NCI-H69 (cell line): ENCODE results near the gene IL1RAPL1.
"Not testable (repeated sequence)": the region's sequence is repeated elsewhere in the genome, so short reads cannot be mapped to it uniquely, and the experiment has no call there.

Experiments
- DNase-seq: peaks from one replicate; lab custom pipeline; 2025; lab: John Stamatoyannopoulos, UW

IL1RAPL1 gene

DNA sequence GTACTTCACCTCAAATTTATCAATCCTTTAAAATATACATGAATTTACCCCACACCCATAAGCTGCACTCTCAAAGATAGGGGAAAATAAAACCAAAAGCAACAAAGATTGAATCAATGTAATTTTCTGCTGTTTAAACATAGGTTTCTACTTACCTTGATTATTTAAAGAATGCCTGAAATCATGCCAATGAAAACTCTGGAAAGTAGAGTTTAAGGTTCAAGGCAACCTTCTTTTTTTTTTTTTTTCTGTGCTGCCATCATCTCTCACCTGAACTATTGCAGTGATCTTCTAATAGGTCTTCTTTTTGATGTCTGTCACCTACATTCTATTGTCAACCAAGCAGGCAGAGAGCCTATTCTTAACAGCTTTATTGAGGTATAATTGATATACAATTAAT lies 682.1 kb downstream of the IL1RAPL1 start:
- DNase-seq, result no peak

DNA sequence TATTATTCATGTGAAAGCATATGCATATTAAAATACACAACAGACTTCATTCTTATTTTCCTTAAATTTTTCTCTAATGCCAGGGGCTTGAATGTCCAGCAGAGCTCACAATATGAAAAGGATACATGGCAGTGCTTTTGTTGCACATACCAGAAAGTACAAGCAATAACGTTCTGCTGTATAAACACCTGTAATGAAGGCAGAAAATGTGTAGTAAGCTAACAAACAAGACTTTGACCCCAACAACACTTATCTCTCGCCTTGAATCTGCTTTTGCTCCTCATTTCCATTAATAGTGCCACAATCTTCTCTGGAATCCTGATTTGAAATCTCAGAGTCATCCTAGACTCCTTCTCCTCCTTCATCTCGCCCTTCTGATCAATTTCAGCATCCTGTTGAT lies 687.3 kb downstream of the IL1RAPL1 start:
- DNase-seq, result no peak

DNA sequence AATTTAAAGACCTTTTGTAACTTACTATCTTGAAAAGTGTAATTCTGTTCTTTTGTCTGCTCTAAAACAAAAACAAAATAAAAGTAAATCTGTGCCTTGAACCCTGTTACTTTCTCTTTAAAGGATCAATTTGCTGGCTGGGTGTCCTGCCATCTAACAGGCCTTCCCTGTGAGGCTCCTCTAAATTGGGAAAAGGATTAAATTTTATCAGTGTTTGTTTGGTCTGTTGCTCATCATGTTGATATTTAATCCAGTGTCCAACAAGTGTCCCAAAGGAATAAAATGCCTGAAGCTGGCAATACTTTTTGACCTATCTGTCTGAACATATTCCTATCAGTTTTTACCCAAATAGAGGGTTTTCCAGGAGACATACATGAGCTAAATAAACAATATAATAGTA lies 688.7 kb downstream of the IL1RAPL1 start:
- DNase-seq, result no peak

DNA sequence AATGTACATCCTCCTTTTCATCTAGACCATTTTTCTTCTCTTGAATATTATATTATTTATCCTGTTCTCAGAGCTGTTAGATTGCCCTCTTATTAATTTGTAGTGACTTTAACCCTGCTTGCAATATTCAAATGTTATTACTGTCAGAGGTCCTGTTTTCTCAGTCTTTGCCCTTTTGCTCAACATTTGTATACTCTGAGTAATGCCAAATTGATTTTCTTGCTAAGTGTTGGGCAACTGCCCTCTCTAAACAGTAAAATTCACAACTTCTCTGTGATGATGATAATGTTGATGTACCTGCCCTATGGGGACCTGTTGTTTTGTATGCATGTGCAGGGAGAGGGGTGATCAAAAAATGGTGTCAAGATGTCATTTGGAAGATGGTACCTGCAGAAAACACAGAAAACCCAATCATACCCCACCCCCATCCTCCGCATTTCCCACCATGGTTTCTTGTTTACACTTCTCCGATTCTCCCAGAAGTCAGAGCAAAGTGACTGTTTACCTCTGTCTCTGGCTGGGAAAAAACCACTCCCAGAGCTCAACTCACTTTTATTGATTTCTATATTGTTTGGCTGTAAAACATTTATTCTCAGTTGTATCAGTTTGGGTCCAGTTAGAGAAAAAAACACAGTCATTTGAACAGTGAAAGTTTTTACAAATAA lies 694.0 kb downstream of the IL1RAPL1 start:
- no peak for DNase-seq

DNA sequence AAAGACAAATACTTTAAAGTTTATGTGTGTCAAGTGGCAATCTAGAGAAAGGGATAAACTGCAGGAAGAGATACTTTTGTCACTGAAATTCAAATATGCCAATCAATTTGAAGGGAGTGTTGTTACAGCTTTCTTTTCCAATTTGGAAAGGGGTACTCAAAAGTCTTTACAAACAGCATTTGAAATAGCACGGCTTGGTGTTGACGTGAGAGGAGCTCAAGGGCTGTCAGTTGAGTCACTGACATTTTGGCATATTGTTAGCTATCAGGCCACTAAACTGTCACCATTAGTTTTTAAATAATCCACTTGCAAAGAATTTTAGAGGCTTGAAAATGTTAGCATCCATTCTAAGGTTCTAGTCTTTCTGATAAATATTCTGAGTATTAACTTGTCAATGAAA lies 698.4 kb downstream of the IL1RAPL1 start:
- no peak for DNase-seq

DNA sequence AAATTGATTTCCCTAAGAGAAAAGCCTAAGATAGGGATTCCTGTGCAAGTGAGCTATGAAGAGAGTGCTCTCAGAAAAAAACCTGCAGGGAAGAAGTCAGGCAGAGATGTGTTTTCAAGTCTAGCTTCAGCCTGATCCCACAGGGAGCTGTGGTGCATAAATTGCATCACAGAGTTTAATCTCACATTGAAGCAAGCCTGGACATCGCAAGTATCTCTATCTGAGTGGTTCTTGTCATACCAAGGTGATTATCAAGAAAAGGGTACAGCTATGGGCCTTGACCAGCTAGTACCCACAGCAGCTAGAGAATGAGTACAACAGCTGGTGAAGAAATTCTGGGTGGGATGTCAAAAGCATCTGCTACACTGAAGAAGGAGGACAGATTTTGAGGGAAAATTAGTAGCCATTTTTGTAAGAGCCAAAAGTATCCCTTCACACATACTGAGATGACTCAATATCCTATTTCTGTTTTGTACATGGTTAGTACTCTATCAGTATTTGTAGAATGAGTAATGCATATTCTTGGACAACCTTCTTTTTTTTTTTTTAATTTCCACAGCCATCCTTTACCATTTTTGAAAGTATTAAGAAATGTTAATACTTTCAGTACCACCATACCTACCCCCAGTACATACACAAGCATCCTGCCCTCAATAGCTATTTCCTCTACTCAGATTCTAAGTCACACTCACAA lies 708.9 kb downstream of the IL1RAPL1 start:
- DNase-seq, result no peak

DNA sequence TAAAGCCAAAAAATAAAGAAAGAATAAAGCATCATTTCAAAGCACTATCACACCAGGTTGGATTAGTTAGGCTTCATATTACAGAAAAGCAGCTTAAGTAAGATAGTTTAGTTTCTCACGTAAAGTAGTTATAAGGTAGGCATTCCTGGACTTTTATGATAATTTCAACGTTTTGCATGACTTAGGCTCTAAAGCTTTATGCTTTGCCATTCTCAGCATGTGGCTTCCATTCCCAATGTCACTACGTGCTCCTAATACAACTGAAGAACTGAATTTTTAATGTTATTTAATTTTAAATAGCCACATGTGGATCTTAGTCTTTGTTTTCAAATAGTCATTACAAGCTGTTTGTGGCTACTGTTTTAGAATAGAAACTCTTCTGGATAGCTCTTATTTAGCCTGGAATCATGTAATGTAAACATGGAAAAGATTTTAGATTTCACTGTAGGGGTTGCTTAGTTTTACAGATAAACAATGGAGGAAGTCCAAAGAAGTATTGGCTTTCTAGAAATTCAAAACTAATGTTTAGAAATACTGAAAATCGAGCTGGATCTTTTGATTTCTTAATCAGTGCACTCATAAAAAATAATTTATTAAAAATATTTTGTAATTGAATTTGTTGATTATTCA lies 710.0 kb downstream of the IL1RAPL1 start:
- no peak for DNase-seq

DNA sequence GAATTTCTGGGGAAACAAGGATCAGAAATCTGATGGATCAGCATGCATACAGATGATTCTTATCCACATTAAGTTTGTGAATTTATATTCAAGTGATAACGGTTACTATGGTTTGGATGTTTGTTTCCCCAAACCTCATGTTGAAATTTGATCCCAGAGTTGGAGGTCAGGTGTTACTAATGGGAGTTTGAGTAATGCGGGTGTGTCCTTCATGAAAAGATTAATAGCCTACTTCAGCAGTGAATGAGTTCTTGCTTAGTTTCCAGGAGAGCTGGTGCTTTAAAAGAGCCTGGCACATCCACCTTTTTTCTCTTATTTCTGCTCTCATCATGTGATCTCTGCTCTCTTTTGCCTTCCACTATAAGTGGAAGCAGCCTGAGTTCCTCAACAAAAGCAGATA lies 712.4 kb downstream of the IL1RAPL1 start:
- DNase-seq, result no peak

DNA sequence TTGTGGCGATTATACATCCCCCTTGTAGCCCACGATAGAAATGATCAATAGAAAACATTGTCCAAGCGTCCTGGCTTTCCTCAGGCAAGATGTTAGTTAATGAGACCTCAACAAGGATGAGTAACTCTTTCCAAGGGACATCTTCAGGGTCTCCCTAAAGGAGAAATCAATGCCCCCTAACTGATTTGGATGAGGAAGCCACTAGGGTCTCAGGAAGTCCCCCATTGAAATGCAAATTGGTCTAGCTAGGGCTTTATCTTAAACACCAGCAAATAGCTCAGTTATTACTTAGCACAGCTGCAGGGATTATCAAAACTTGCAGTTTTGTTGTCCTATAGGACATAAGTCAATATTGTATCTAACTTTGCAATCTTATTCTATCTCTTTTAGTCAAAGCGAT lies 721.5 kb downstream of the IL1RAPL1 start:
- no peak for DNase-seq

DNA sequence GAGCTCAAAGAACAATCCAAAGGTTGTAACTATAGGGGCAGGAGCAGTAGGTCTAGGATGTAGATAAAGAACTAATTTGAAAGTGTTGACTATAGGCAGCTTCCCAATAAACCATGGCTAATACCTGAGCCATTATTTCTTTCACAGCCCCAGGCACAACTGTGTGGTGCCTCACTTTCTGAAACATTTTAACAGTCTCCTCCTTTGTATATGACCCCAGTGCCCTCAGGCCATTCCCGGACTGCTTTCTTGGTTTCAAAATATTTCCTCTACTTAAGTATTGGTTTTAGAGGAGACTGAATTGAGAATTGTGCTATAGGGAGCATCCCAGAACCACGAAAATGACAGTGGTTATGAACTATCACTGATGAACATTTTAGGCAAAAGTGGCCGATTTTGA lies 728.7 kb downstream of the IL1RAPL1 start:
- no peak for DNase-seq

DNA sequence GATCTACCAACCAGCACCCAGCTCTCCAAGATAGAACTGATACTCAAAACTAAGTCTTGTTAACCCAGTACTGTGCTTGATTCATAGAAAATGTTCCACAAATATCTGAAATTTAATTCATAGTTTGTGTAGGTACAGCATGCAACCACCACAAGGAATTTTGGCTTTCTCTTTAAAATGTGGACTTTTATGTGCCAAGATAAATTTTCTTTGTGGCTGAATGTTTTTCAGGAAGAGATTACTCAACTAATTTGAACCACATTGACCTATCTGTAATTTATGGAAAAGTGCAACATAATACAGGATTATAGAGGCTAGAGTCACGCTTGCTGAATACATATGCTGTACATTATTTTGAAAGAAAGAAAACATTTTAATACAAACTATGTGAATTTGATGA lies 730.8 kb downstream of the IL1RAPL1 start:
- no peak for DNase-seq

DNA sequence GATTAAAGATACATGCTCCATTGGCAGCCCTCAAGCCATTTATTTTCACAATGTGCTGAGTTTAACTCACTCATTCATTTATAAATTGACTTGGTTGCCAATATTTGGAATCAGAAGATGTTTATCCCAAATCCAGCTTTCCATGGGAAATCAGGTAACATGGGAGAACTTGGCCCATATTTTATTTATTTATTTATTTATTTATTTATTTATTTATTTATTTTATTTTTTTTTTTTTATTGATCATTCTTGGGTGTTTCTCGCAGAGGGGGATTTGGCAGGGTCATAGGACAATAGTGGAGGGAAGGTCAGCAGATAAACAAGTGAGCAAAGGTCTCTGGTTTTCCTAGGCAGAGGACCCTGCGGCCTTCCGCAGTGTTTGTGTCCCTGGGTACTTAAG lies 745.2 kb downstream of the IL1RAPL1 start:
- DNase-seq, result not testable (repeated sequence)

DNA sequence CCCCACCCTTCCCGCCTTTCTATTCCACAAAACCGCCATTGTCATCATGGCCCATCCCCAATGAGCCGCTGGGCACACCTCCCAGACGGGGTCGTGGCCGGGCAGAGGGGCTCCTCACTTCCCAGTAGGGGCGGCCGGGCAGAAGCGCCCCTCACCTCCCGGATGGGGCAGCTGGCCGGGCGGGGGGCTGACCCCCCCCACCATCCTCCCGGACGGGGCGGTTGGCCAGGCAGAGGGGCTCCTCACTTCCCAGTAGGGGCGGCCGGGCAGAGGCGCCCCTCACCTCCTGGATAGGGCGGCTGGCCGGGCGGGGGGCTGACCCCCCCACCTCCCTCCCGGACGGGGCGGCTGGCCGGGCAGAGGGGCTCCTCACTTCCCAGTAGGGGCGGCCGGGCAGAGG lies 745.8 kb downstream of the IL1RAPL1 start:
- DNase-seq, result not testable (repeated sequence)

DNA sequence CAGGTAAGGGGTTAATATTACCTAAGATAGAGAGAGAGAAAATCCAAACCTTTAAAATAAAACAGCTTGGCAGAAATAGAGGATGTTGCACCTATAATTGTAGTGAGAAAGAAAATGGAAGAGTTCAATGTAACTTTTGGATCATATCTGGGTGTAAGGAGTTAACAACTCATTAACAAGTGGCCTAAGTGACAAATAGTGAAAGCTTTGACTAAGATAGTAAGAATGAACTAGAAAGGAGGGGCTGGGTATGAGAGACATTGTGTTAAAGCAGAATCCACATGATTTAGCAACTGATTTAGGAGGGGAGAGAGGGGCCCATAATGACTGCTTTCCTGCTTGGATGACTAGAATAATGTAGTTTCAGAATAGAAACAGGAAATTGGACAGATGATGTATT lies 761.0 kb downstream of the IL1RAPL1 start:
- DNase-seq, result no peak

DNA sequence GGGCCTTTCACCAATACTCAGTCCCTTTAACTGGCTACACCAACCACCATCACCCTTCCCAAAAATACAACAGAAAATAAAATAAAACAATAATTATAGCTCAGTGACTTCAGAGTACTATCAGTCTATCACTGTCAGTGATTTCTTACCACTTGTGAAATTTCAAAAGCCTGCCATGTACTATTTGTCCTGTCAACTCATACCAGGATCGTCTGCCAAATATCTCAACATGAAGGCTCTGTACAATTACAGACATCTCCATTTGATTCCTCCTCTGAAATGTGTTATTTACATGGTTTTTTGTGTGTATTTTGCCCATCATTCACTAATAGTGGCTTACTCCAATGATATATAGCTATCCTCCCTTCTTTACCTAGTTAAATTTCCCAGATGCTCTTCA lies 772.0 kb downstream of the IL1RAPL1 start:
- no peak for DNase-seq

DNA sequence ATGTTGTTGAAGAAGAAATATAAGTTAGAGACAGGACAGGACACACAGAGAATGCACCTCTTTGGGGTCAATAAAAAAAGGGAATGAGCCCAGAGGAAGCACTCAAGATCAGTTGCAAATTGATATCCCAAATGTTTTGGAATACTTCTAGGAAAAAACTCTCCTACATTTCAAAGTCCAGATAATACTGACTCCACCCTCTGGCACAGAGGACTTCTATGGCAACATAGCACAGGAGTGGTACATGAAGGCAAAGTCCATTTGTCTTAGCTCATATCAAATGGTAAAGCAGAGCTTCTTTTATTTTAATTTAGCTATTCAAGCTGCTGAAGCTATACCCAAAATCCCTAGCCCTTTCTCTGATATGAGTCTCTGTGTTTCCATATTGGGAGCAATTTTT lies 787.5 kb downstream of the IL1RAPL1 start:
- DNase-seq, result not testable (repeated sequence)

DNA sequence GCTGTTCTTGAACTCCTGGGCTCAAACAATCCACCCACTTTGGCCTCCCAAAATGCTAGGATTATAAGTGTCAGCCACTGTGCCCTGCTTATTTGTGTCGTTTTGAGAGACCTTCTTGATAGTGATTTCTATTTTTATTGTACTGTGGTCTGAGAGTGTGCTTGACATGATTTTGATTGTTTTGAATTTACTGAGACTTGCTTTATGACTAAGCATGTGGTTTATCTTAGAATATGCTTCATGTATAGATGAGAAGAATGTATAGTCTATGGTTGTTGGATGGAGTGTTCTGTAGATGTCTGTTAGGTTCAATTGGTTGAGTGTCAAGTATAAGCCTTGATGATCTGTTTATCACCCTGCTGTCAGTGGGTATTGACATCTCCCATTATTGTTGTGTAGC lies 789.3 kb downstream of the IL1RAPL1 start:
- no peak for DNase-seq

DNA sequence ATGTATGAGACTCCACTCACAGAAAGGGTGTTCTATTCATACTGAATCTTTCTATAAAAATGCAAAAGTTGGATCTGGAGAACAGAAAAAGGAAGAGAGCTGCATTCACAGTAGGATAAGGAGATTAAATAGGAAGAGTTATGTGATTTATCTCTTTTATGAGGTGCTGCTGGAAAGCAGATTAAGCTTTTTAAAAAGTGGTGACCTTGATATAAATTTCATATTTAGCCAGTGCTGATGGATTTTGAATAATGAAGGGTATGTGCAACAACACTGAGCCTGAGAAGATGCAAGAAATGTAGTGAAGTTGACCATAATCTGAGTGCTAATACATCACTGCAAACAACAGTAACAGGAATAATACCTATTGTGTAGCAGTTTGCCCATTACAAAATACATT lies 795.6 kb downstream of the IL1RAPL1 start:
- DNase-seq, result no peak

DNA sequence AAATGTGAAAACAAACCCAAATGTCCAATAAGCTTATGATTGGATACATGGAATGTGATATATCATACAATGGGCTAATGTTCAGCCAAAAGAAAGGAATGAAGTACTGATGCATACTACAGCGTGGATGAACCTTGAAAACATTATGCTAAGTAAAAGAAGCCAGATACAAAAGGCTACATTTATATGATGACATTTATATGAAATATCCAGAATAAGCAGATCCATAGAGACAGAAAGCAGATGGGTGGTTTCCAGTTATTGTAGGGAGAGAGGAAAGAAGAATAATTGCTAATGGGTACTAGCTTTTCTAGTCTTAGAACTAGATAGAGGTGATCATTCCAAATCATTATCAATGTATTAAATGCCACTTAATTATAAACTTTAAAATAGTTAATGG lies 801.3 kb downstream of the IL1RAPL1 start:
- DNase-seq, result no peak

DNA sequence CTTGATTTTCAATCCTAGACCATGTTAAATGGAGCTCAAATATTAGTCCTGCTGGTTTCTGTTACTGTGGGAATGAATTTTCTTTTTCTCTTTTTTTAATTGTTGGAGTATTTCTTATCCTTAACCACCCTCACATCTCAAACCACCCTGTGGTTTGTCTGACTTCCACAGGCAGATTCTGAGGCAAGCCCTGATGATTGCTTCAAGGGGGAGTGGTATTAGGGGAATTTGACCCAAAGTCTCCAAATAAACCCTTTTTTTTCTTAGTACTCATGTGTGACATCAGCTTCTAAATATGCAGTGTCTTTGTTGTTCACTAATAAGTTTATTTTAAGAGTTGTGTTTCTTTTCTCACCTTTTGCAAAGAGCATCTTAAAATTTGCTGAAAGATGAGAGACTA lies 810.3 kb downstream of the IL1RAPL1 start:
- no peak for DNase-seq

DNA sequence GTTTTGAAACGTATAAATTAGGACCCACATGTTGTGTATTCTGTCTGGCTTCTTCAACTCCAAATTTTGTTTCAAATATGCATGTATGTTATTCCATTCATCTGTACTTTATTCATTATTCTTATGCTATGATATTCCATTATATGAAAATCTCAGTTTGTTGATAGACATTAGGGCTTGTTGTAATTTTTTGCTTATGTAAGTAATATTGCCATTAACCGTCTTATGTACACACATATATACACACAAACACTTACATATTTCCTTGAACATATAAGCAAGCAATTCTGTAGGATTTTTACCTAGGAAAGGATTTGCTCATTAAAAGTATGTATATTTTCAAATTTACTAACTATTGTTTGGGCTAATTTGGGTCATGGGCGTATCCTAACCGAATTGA lies 820.1 kb downstream of the IL1RAPL1 start:
- no peak for DNase-seq

DNA sequence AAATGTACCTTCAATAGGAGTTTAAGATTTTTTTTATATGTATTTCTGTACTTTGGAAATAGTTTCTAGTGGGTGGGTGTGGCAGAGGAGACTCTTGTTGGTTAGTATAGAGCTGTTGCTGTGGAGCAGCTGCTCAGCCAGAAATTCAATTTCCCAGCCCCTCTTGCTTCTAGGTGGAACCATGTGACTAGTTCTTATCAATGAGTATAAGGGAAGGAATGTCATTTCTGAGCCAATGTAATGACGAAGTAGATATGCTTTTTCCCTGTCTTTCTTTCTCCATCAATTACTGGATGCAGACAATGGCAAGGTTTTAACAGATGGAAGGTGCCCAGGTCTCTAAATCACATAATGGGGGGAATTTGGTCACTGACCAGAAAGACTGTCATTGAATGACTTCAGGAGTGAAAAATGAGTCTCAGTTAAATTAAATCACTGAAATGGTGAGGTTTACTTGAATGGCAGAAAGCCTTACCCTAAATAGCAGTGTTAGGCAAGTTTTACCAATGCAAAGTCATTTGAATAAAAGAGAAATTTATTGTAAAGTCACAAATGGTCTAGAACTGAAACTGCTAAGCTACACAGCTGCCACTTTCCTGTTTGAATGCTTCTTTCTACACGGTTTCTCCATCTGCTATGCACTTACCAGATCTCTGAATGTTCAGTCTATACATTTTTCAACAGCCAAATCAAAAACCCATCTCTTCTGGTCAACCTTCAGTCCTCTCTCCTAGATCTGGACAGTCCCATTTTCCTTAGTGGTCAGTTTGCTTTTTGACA lies 832.7 kb downstream of the IL1RAPL1 start:
- DNase-seq, result no peak

DNA sequence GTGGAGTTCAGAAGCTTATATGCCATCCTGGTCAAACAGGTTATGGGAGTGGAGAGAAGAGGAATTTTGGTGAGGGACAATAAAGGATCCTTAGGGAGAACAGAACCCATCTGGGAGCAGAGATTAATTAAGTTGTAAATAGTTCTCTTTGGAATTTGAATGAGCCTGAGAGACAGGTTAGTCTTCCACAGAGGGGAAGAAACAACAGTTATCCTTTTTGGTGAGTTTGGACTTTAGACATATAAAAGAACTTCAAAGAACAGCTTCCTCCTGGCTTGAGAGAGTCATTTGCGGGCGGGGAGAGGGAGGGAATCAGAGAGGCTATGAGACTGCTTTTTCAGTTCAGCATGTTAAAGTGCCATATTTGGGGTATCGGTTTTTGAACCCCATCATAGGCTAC lies 834.8 kb downstream of the IL1RAPL1 start:
- DNase-seq, result no peak
